MCF 10A (cell line): Measurements from ENCODE around the gene TGOLN2. TPM values are rescaled to one million over a fixed set of nuclear protein-coding genes. Genes with fewer than 3 reads are reported as not detected.

ENCODE experiments used
- BruUV-seq: library from RNA; stranded (reverse); fragments of 400-500 nt; replicated peaks from 2 replicates; lab custom pipeline; 2021; lab: Mats Ljungman, UMichigan
- CTCF ChIA-PET: fragments of 300-600 bp; sonication (Branson Sonifier 250); formaldehyde crosslinking; extraction: SDS; loops from one replicate; lab custom pipeline; 2021; ENCODE audit warnings: antibody characterized with exemption, inconsistent platforms; lab: Yijun Ruan, JAX
- POLR2A ChIA-PET: fragments of 300-600, 350-650 bp; sonication (Branson Sonifier 250); formaldehyde crosslinking; extraction: SDS; loops from one replicate; lab custom pipeline; 2020; ENCODE audit warnings: antibody characterized with exemption, inconsistent platforms; lab: Yijun Ruan, JAX
- DNase-seq: peaks from one replicate; pipeline ENCODE4 v3.0.0-alpha.2; 2018; ENCODE audit not compliant: unreplicated experiment
- H3K27ac Mint-ChIP-seq: one replicate; pipeline ENCODE4 v1.8.0; 2022; ENCODE audit warnings: mild to moderate bottlenecking, low read depth, mixed read lengths; ENCODE audit not compliant: unreplicated experiment
- H3K27me3 Mint-ChIP-seq: one replicate; pipeline ENCODE4 v1.8.0; 2022; ENCODE audit warnings: mixed read lengths; ENCODE audit not compliant: insufficient read depth, unreplicated experiment
- H3K36me3 Mint-ChIP-seq: one replicate; pipeline ENCODE4 v1.8.0; 2022; ENCODE audit warnings: mild to moderate bottlenecking, moderate library complexity, mixed read lengths; ENCODE audit not compliant: insufficient read depth, unreplicated experiment
- H3K4me1 Mint-ChIP-seq: one replicate; pipeline ENCODE4 v1.8.0; 2022; ENCODE audit warnings: mixed read lengths; ENCODE audit not compliant: insufficient read depth, unreplicated experiment
- H3K4me3 Mint-ChIP-seq: one replicate; pipeline ENCODE4 v1.8.0; 2022; ENCODE audit warnings: mild to moderate bottlenecking, moderate library complexity, mixed read lengths; ENCODE audit not compliant: unreplicated experiment
- H3K9me3 Mint-ChIP-seq: one replicate; pipeline ENCODE4 v1.8.0; 2022; ENCODE audit warnings: mixed read lengths; ENCODE audit not compliant: unreplicated experiment
- CTCF ChIP-seq: fragments of 200-600 bp; IDR thresholded peaks from one replicate; pipeline ENCODE4 v1.8.0; 2022; ENCODE audit warnings: antibody characterized with exemption, mild to moderate bottlenecking; ENCODE audit not compliant: unreplicated experiment
- intact Hi-C: fragments of 100-400 bp; cut with micrococcal nuclease; formaldehyde crosslinking; loops from 2 replicates; pipeline ENCODE4 v1.14.1; 2022
- total RNA-seq: library from RNA; stranded (reverse); gene quantifications from 2 replicates; pipeline ENCODE4 v1.2.3, GENCODE V29; 2022

The TGOLN2 gene
- total RNA-seq, 1 experiment from 2014 or later: 62.9 TPM

DNA sequence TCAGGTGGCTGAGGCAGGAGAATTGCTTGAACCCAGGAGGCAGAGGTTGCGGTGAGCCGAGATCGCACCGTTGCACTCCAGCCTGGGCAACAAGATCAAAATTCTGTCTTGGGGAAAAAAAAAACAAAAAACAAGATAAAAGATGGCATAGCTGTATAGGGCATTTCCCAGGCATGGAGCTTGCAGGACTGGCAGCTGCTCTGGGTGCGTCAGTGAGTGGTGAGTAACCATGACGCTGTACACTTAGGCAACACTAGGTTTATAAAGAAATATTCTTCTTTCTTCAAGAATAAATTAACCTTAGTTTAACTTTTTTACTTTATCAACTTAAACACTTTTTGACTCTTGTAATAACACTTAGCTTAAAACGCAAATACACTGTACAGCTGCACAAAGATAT lies 15.4 kb downstream of the TGOLN2 start:
- ChIA-PET CTCF (interaction anchor here (1.0 to 2.6 kb wide), 4 partner anchors 12 to 387 kb away, joined by 3 to 16 read pairs (median 7); no protein-coding TSS in a partner anchor), POLR2A (interaction anchor here (0.6 to 4.3 kb wide), 7 partner anchors 14 to 853 kb away, joined by 3 to 42 read pairs (median 4); partner anchors contain the start of genes SUCLG1 and TGOLN2)
- Mint-ChIP-seq H3K4me1 (peaks cover 11% of the 10 kb centered on the region), H3K9me3 (no peaks in the 10 kb centered on the region), H3K4me3 (no peak overlapping the region), H3K27me3 (no peaks in the 10 kb centered on the region), H3K36me3 (peaks cover 19% of the 10 kb centered on the region), H3K27ac (peak overlapping the region; percentile 79)
- no peak for TF ChIP-seq CTCF
- intact Hi-C loops: loop anchor here (5.0 kb wide), 1 partner anchor 240 kb away; no protein-coding TSS in a partner anchor
- peak; percentile 84 for DNase-seq
- no TSS peak for BruUV-seq

DNA sequence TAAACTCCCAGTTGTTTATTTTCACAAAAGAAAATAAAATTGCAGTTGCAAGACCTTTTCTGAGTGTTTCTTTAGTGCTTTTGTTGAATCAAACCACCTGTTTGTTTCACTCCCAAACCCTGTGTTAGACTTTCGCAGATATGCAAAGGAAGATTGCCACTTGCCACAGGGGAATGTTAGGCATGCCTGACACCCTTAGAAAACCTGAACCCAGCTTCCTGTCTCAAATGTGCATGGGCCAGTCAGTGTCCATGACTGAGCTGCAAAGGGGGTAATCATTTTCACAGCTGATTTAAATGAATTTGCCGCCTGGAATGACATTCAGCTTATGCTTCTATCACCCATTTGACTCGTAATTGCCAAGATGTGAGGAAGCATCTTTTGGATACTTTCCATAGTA lies 17.5 kb downstream of the TGOLN2 start:
- POLR2A ChIA-PET: interaction anchor here (1.5 kb wide), 1 partner anchor 17 kb away, joined by 7 read pairs; the partner anchor contains the start of gene TGOLN2
- Mint-ChIP-seq H3K27me3 (no peaks in the 10 kb centered on the region), H3K4me3 (no peak overlapping the region), H3K36me3 (peaks cover 11% of the 10 kb centered on the region), H3K27ac (no peak overlapping the region), H3K9me3 (no peaks in the 10 kb centered on the region), H3K4me1 (peaks cover 11% of the 10 kb centered on the region)
- BruUV-seq: no TSS peak
- intact Hi-C loops: loop anchor here (5.0 kb wide), 1 partner anchor 242 kb away; no protein-coding TSS in a partner anchor
- CTCF ChIA-PET: interaction anchor here (0.6 to 2.0 kb wide), 6 partner anchors 9 to 295 kb away, joined by 3 to 9 read pairs (median 3); no protein-coding TSS in a partner anchor
- TF ChIP-seq CTCF: no peak
- DNase-seq: no peak

DNA sequence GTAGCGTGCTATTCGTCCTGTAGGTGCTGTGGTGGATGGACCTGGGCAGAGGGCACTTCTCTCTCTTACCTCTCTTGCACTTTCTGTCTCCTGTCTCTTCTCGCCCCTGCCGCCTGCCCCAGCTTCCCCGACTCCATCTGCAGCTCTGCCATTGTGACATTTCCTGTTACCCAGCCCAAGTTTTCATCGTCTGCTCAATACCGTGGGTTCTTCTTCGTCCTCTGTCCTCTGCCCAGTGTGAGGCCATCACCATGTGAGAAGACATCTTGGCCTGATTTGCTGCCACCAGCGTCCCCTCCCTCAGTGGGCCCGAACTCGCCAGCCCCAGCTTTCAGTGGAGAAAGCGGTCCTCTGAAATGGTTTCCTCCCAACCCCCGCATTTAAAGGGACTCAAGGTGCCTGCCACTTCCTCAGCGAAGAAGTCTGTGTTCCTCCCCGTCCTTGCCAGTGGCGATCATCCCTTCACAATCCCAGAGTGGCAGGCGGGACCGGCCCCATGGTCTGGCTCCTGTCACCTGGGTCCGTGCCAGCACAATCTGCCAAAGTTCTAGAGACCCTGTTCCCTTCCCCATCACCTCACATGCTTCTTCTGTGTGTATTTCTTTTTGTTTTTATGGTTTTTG lies 18.0 kb downstream of the TGOLN2 start:
- DNase-seq: no peak
- no TSS peak for BruUV-seq
- Mint-ChIP-seq H3K27me3 (no peaks in the 10 kb centered on the region), H3K4me3 (no peak overlapping the region), H3K36me3 (peaks cover 10% of the 10 kb centered on the region), H3K27ac (no peak overlapping the region), H3K4me1 (peaks cover 11% of the 10 kb centered on the region), H3K9me3 (no peaks in the 10 kb centered on the region)
- intact Hi-C loops: loop anchor here (5.0 kb wide), 1 partner anchor 242 kb away; no protein-coding TSS in a partner anchor
- POLR2A ChIA-PET: interaction anchor here (1.5 kb wide), 1 partner anchor 18 kb away, joined by 7 read pairs; the partner anchor contains the start of gene TGOLN2
- no peak for TF ChIP-seq CTCF
- CTCF ChIA-PET: interaction anchor here (0.5 to 5.0 kb wide), 8 partner anchors 9 to 294 kb away, joined by 3 to 31 read pairs (median 4); no protein-coding TSS in a partner anchor

GRCh38 chr2:85308896-85309555 lies 18.8 kb downstream of the TGOLN2 start:
- ChIA-PET POLR2A (interaction anchor here (0.7 kb wide), 1 partner anchor 31 kb away, joined by 3 read pairs; no protein-coding TSS in a partner anchor), CTCF (interaction anchor here (0.5 to 5.0 kb wide), 3 partner anchors 10 to 232 kb away, joined by 3 to 31 read pairs (median 6); no protein-coding TSS in a partner anchor)
- intact Hi-C loops: no loop called here
- Mint-ChIP-seq H3K4me3 (no peak overlapping the region), H3K4me1 (peaks cover 6% of the 10 kb centered on the region), H3K27ac (no peak overlapping the region), H3K9me3 (no peaks in the 10 kb centered on the region), H3K27me3 (no peaks in the 10 kb centered on the region), H3K36me3 (peaks cover 4% of the 10 kb centered on the region)
- DNase-seq: no peak
- BruUV-seq: no TSS peak
- no peak for TF ChIP-seq CTCF
